ENCODE results near the gene TMEM204.

DNA sequence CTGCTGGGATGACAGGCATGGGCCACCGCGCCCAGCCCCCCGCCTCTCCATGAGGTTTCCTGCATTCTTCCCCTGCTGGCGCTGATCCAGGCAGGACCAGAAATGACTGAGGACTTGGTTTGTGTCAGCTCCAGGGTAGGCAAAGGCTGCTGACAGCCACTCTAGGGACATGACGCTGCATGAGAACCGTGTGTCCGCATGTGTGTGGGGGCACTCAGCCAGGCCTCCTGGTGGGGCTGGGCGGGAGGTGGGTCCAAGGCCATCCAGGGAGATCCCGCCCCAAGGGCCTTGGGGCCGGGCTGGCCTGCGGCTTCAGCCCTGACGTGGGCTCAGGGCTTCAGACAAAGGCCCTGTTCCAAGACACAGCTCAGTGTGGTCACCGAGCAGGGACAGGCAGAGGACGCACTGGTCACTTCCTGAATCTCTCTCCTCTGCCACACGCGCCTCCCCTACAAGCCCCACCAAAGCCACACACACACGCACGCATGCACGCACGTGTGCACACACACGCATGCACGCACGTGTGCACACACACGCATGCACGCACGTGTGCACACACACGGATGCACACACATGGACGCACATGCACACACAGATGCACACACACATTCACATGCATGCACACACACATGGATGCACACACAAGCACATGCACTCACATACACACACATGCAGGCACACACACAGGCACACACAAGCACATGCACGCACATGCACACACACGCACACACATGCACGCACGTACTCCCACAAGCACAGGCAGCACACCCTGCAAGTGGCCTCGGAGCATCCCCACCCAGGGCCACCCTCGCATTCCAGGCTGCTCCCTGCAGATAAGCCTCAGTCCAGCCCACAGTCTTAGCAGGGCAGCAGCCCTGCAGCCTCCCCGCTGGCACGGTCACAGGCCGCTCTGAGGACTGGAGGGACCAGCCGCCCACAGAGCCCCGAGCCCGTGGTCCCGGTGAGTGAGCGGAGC is 5.3 kb upstream of the TMEM204 start:
- TF ChIP-seq POLR2AphosphoS5 (IDR thresholded peaks at IDR 0.05; ENCODE audit: low read depth, low read length) (no peak), POLR2A (IDR thresholded peaks at IDR 0.05; ENCODE audit: low read depth, low read length) (no peak), TAF1 (IDR thresholded peaks at IDR 0.05; ENCODE audit: borderline replicate concordance, low read depth, low read length) (no peak)
